GM18520 (cell line): ENCODE results near the gene NPDC1.
A peak's percentile ranks its signal among the peaks of the same experiment; 100 is the strongest.
"Not testable (repeated sequence)": the region's sequence is repeated elsewhere in the genome, so short reads cannot be mapped to it uniquely, and the experiment has no call there.

Source experiments
- ATAC-seq: cut with Tn5 transposase; IDR thresholded peaks from one replicate; pipeline ENCODE4 v1.9.1; 2021; ENCODE audit not compliant: unreplicated experiment

Gene NPDC1

GRCh38 chr9:137014166-137014565 lies 31.8 kb downstream of the NPDC1 start:
- no peak for ATAC-seq

DNA sequence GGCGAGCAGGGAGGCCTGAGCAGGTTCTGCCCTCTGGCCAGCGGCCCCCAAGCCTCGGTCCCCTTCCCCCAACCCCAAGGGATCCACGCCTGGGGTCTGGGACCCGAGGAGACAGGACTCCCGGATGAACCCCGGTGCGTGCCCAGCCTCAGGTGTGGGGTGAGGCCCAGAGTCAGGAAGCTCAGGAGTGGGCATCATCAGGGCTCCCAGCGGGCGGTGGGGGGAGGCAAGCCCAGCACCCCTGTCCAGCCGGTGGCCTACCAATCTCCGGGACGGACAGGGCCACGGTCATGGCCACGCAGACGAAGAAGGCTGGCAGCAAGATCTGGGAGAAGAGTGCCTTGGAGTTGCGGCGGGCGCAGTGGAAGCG lies 32.4 kb downstream of the NPDC1 start:
- no peak for ATAC-seq

DNA sequence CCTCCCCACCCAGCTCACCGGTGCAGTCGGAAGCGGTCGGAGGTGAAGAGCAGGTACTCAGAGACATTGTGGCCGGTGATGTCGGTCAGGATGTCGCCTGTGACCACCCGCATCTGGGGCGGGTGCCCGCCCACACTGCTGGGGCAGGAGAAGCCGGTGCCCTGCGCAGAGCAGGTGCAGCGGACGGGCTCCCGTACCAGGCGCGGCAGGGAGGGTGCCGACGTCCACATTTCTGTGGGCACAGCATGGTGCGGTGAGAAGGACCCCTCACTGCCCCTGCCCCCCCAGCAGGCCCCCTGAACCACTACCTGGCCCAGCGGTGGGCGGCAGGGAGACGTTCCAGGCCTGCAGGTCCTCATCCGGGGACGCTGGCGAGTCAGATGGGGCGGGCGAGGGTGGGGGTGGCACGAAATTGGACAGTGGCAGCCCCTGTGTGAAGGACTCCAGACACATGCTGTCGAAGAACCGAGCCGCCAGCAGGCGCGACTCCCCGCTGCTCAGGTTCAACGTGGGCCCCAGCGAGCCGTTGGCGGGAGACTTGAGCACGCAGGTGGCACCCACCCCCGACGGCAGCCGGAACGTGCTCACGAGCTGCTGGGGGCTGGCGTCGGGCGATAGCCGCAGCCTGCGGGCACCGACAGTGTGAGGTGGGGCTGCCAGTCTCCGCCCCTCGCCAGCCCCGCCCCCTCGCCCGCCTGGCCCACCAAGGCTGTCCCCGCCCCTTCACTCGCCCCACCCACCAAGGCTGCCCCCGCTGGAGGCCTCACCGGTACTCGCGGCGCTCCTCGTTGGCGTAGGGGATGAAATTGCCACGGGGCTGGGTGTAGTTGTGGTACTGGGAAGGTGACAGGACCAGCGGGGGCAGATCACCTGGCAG lies 33.0 kb downstream of the NPDC1 start:
- ATAC-seq = no peak

DNA sequence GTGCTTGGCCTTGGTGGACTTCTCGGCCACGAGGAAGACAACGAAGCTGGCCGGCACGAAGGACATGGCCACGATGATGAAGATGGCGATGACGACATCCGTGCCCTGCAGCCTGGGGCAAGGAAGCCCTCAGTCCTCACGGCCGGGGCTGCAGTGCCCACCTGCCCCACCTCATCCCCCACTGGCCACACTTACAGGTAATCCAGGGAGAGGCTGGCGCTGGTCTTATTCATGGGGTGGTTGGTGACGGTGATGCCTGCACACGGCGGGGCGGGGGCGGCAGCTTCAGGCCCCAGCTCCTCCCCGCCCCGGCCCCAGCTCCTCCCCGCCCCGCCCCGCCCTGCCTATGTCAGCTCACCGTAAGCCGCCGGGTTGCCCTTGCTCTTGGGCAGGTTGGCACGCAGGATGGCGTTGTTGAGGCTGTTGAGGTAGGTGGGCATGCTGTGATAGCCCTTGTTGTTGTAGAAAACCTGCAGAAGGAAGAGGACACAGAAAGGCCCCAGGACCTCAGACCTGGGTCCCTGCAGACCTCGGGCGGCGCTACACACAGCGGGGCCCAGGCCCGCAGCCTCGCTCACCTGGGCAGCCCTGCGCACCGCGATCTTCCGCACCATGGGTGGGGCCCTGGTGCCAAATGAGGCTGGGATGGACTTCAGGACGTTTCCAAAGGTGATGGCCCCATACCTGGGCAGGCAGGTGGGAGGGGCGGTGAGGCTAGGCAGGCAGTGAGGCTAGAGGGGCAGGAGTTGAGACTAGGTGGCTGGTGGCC lies 33.9 kb downstream of the NPDC1 start:
- no peak for ATAC-seq

- no peak for ATAC-seq
Observed at GRCh38 chr9:137011156-137011555, 34.8 kb downstream of the NPDC1 start.

DNA sequence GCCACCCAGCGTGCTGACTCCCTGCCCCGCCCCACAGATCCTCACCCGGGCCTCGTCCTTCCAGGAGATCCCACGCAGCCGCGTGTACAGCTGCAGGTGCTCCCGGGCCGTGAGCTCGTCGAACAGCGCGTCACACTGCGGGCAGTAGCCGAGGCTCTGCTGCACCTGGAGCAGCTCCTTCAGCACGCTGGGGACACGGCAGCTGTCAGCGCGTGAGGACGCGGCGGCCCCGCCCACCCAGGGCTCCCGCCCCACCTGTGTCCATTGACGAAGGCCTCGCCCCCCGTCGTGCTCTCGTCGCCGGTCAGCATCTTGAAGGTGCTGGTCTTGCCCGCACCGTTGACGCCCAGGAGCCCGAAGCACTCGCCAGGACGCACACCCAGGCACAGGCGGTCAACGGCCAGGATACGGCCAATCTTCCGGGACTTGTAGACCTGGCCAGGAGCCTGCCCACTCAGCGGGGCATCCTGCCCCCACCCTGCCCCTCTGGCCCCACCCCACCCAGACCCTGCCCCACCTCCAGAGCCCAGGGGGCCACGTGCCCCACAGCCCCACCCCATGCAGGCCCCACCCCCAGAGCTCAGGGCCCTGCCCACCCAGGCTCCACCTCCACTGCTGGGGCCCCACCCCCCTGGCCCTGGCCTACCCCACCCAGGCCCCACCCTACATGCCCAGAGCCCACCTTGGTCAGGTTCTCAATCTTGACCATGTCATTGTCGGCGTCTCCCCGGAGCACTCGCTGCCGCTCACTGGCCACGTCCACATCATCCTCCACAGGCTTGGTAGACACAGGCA lies 35.8 kb downstream of the NPDC1 start:
- ATAC-seq = no peak

GRCh38 chr9:137009217-137009616 lies 36.8 kb downstream of the NPDC1 start:
- ATAC-seq = no peak

GRCh38 chr9:137008312-137008711 lies 37.7 kb downstream of the NPDC1 start:
- no peak for ATAC-seq

DNA sequence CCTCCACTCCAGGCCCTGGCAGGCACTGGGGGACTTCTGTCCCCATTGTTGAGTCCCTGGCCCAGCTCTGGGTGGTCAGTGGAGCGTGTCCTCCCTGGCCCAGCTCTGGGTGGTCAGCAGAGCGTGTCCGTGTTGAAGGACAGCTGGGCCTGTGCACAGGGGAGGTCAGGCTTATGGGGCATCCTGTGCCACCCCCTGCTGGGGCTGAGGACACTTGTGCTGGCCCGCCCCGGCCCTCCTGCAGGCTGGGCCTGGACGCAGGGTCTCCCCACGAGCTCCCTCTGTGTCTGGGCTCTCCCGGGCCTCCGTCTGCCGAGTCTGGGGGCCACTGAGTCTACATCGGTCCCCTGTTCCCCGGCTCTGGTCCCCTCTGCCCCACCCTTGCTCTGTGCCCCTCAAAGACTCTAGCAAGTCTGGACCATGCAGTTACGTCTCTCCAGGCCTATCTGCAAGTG lies 38.1 kb downstream of the NPDC1 start:
- ATAC-seq = no peak

GRCh38 chr9:137007108-137007815 lies 38.7 kb downstream of the NPDC1 start:
- ATAC-seq = no peak

DNA sequence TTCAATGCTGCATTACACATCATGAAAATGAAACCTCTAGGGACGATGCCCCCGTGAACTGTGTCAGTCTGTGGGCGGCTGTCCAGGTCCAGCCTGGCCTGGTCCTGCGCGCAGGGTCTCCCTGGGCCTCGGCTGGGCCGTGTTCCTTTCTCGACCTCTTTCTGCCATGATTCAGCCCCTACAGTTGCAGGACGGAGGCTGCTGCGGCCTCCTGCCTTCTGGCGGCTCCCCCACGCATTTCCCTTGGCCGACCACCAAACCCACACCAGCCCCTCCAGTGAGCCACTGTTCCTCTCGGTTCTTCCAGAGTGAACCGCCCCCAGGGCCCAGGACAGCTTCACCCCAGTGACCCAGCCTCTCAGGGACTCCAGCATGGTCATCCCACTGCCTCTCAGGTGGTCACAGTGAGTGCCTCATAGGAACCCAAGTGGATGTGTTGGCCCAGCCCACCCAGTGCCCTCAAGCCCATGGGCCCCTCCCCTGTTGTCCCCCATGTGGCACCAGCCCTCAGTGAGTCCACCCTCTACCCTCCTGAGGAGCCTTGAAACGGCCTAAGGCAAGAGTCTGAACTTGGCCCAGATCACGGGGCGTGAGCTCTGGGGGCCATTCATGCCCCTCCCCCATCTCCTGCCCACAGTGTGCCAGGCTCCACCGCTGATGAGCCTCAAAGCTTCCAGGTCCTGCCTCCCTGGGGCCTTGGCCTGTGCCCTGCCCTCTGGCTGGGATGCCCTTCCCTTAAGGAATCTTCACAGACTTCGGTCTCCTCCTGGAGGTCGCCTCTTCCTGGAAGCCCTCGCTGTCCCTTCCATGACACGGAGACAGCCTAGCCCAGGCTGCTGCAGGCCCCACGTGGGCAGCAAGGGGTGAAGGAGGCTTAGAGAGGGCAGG lies 39.6 kb downstream of the NPDC1 start:
- no peak for ATAC-seq

DNA sequence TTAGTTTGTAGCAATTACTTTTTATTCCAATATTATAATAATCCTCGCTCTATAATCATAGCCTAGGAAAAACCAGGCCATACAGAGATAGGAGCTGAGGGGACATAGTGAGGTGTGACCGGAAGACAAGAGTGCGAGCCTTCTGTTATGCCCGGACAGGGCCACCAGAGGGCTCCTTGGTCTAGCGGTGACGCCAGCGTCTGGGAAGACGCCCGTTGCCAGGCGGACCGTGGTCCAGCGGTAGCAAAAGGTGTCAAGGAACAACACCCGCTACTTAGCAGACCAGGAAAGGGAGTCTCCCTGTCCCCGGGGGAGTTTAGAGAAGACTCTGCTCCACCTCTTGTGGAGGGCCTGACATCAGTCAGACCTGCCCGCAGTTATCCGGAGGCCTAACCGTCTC lies 41.7 kb downstream of the NPDC1 start:
- ATAC-seq = not testable (repeated sequence)

DNA sequence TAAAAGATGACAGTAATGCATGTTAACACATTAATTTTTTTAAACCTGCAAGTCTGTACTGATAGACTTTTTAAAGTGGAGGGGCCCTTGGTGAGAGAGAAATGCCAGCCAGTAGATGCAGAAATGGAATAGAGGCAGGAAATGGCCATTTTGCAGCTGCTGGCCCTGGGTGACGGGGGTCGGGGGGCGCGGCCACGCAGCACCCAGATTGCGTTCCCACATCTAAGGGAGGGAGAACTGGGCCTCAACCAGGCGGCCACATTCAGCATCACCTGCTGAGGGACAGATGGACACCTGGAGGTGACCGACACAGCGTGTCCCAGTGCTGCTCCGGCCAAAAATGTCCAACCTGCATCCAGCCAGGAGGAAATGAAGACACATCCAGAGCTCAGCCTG lies 43.3 kb downstream of the NPDC1 start:
- no peak for ATAC-seq

GRCh38 chr9:137001857-137002645 lies 43.9 kb downstream of the NPDC1 start:
- no peak for ATAC-seq

GRCh38 chr9:137000177-137000930 lies 45.6 kb downstream of the NPDC1 start:
- ATAC-seq = peak; percentile 79

DNA sequence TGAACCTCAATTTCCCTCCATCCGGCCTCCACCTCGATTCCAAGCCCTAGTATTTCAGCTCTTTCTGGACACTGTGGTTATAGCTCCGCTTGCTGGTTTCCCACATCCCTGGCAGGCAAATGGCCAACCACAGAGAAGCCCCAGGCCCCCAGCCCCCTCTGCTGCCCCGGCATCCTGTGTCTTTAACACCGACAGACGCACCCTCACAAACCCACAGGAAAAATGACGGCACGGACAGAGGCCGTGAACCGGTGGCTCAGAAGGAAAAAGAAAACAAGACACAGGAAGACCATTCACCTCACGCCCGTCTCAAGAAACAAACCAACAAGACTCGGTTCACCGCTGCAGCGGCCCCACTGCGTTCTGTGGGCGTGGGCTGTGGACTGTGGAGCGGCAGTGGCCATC lies 48.1 kb downstream of the NPDC1 start:
- no peak for ATAC-seq

DNA sequence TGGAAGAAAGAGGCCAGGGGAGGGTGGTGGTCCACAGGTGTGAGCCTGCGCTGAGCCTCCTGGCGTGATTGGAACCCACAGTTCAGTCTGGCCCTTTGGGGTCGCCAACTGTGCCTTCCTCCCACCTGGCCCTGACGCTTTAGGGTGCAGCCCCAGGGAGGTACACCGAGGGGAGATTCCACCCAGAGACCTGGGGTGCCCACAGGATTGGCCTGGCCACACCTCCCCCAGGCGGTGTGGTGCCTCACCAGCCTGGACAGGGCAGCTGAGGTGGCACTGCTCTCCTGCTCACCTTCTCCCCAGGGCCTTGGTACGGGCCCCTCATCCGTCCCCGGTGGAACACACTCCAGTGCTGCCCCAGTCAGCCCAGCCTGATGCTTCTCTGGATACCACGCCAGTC lies 48.6 kb downstream of the NPDC1 start:
- ATAC-seq = no peak
